H1 (cell line): ENCODE results near the gene ACTR1A. TPM values are rescaled to one million over a fixed set of nuclear protein-coding genes. Genes with fewer than 3 reads are reported as not detected.

ENCODE experiments used
- CTCF ChIA-PET: fragments of 300-600 bp; sonication (Branson Sonifier 250); formaldehyde crosslinking; loops from one replicate; lab custom pipeline; 2021; ENCODE audit not compliant: partially characterized antibody; lab: Charles Lee
- POLR2A ChIA-PET: fragments of 300-600 bp; sonication (Branson Sonifier 250); formaldehyde crosslinking; loops from one replicate; lab custom pipeline; 2021; ENCODE audit warnings: inconsistent platforms; ENCODE audit not compliant: partially characterized antibody; lab: Charles Lee
- DNase-seq, 2 experiments: peaks; one replicate each; pipeline versions ENCODE4 v3.0.0 to v3.0.0-alpha.2; 2010 to 2022; ENCODE audit warnings: low spot score in 2 of 2, low read depth in 1 of 2, mixed read lengths in 1 of 2
- FAIRE-seq: peaks from 2 replicates; lab custom pipeline; 2011; peaks lifted over from hg19 to GRCh38; lab: Jason Lieb, UNC
- H2AFZ ChIP-seq: 2 replicates; pipeline ENCODE4 v1.8.1; 2012; ENCODE audit warnings: low read length, inconsistent platforms
- H2AK5ac ChIP-seq: 2 replicates; pipeline ENCODE4 v1.6.1; 2013; ENCODE audit warnings: low read depth, low read length
- H2BK120ac ChIP-seq: replicated peaks from 2 replicates; pipeline ENCODE3; 2013; ENCODE audit warnings: low read depth, low read length, inconsistent platforms
- H2BK12ac ChIP-seq: 2 replicates; pipeline ENCODE4 v1.6.1; 2013; ENCODE audit warnings: low read depth, low read length
- H2BK15ac ChIP-seq: 2 replicates; pipeline ENCODE4 v1.6.1; 2013; ENCODE audit warnings: low read length
- H2BK20ac ChIP-seq: 2 replicates; pipeline ENCODE4 v1.6.1; 2013; ENCODE audit warnings: low read length
- H2BK5ac ChIP-seq: 2 replicates; pipeline ENCODE4 v1.6.1; 2013; ENCODE audit warnings: low read depth, low read length
- H3K14ac ChIP-seq: 2 replicates; pipeline ENCODE4 v1.6.1; 2013; ENCODE audit warnings: inconsistent platforms; ENCODE audit not compliant: insufficient read length
- H3K18ac ChIP-seq: 2 replicates; pipeline ENCODE4 v1.6.1; 2013; ENCODE audit warnings: low read length; ENCODE audit errors: extremely low read depth
- H3K23ac ChIP-seq: 2 replicates; pipeline ENCODE4 v1.6.1; 2013; ENCODE audit warnings: inconsistent platforms; ENCODE audit not compliant: insufficient read length
- H3K23me2 ChIP-seq: 2 replicates; pipeline ENCODE4 v1.6.1; 2013; ENCODE audit warnings: low read depth, low read length
- H3K27ac ChIP-seq: 2 replicates; pipeline ENCODE4 v1.6.1; 2011; ENCODE audit warnings: low read depth, low read length, inconsistent platforms
- H3K27me3 ChIP-seq, 4 experiments: replicated peaks in 1 of 4; 1 replicate in 1 of 4; 2 replicates in 3 of 4; pipeline versions ENCODE4 v1.6.1 to v1.8.1; 2011 to 2013; ENCODE audit warnings: low read length in 3 of 4, mild to moderate bottlenecking in 3 of 4, inconsistent platforms in 2 of 4, mixed read lengths in 2 of 4, moderate library complexity in 1 of 4; ENCODE audit not compliant: control insufficient read depth in 3 of 4, insufficient read depth in 3 of 4; ENCODE audit errors: extremely low read depth in 1 of 4
- H3K36me3 ChIP-seq, 4 experiments: 2 replicates each; pipeline versions ENCODE4 v1.6.1 to v1.8.1; 2011 to 2013; ENCODE audit warnings: mild to moderate bottlenecking in 4 of 4, low read length in 3 of 4, moderate library complexity in 2 of 4, control low read depth in 1 of 4, inconsistent platforms in 1 of 4; ENCODE audit not compliant: insufficient read depth in 4 of 4, control insufficient read depth in 2 of 4
- H3K4ac ChIP-seq: replicated peaks from 2 replicates; pipeline ENCODE3; 2013; ENCODE audit warnings: low read length, low read depth, mixed read lengths, inconsistent platforms; ENCODE audit not compliant: insufficient read length
- H3K4me1 ChIP-seq, 4 experiments: replicated peaks in 1 of 4; 1 replicate in 1 of 4; 2 replicates in 3 of 4; pipeline versions ENCODE4 v1.6.1 to v1.8.1; 2011 to 2013; ENCODE audit warnings: low read length in 3 of 4, inconsistent platforms in 2 of 4, mixed read lengths in 1 of 4; ENCODE audit not compliant: insufficient read depth in 4 of 4, control insufficient read depth in 3 of 4
- H3K4me2 ChIP-seq, 2 experiments: 2 replicates each; pipeline versions ENCODE4 v1.6.1 to v1.8.1; 2011 to 2013; ENCODE audit warnings: low read depth in 2 of 2, low read length in 2 of 2, control low read depth in 1 of 2, inconsistent platforms in 1 of 2, mild to moderate bottlenecking in 1 of 2; ENCODE audit not compliant: insufficient read depth in 1 of 2
- H3K4me3 ChIP-seq, 4 experiments: fragments of 200-600, 300-600 bp in 1 of 4; sonication (generic), shearing (Covaris generic), sonication (Bioruptor Twin) in 1 of 4; 2 replicates each; pipeline versions ENCODE4 v1.5.1 to v1.8.1; 2011 to 2016; ENCODE audit warnings: low read length in 4 of 4, low read depth in 3 of 4, control low read depth in 2 of 4, inconsistent platforms in 2 of 4, mild to moderate bottlenecking in 2 of 4, mixed read lengths in 1 of 4, moderate library complexity in 1 of 4; ENCODE audit not compliant: insufficient read depth in 2 of 4; ENCODE audit errors: extremely low read depth in 1 of 4
- H3K56ac ChIP-seq: replicated peaks from 2 replicates; pipeline ENCODE3; 2013; ENCODE audit warnings: low read depth, mild to moderate bottlenecking, mixed read lengths, low read length, inconsistent platforms; ENCODE audit not compliant: insufficient read length
- H3K79me1 ChIP-seq: 2 replicates; pipeline ENCODE4 v1.6.1; 2013; ENCODE audit warnings: low read depth, low read length, control low read depth
- H3K79me2 ChIP-seq, 2 experiments: 2 replicates each; pipeline versions ENCODE4 v1.6.1 to v1.8.1; 2012 to 2013; ENCODE audit warnings: low read length in 2 of 2, mild to moderate bottlenecking in 2 of 2, inconsistent platforms in 1 of 2; ENCODE audit not compliant: insufficient read depth in 2 of 2, control insufficient read depth in 1 of 2
- H3K9ac ChIP-seq, 4 experiments: replicated peaks in 1 of 4; 1 replicate in 1 of 4; 2 replicates in 3 of 4; pipeline versions ENCODE4 v1.6.1 to v1.8.1; 2011 to 2013; ENCODE audit warnings: low read depth in 3 of 4, low read length in 3 of 4, control low read depth in 2 of 4, mild to moderate bottlenecking in 2 of 4, moderate library complexity in 2 of 4, inconsistent platforms in 1 of 4; ENCODE audit errors: extremely low read depth in 1 of 4
- H3K9me3 ChIP-seq, 2 experiments: 2 replicates each; pipeline versions ENCODE4 v1.6.1 to v1.8.1; 2012 to 2013; ENCODE audit warnings: mild to moderate bottlenecking in 2 of 2, moderate library complexity in 2 of 2, control low read depth in 1 of 2, inconsistent platforms in 1 of 2, low read depth in 1 of 2, low read length in 1 of 2, mixed read lengths in 1 of 2; ENCODE audit not compliant: insufficient read depth in 2 of 2
- H4K20me1 ChIP-seq, 2 experiments: replicated peaks in 1 of 2; 2 replicates each; pipeline versions ENCODE3 to v1.8.1; 2011 to 2013; ENCODE audit warnings: inconsistent platforms in 2 of 2, low read length in 2 of 2, mild to moderate bottlenecking in 1 of 2; ENCODE audit not compliant: insufficient read depth in 2 of 2, control insufficient read depth in 1 of 2
- H4K5ac ChIP-seq: 2 replicates; pipeline ENCODE4 v1.6.1; 2013; ENCODE audit warnings: low read length, low read depth, mixed read lengths, inconsistent platforms; ENCODE audit not compliant: insufficient read length
- H4K8ac ChIP-seq: 2 replicates; pipeline ENCODE4 v1.8.0; 2013; ENCODE audit warnings: mild to moderate bottlenecking, moderate library complexity, low read length, inconsistent platforms; ENCODE audit not compliant: insufficient read depth; ENCODE audit errors: extremely low read depth
- H4K91ac ChIP-seq: replicated peaks from 2 replicates; pipeline ENCODE3; 2013; ENCODE audit warnings: low read length, mixed read lengths, inconsistent platforms; ENCODE audit not compliant: insufficient read length
- BACH1 ChIP-seq: IDR thresholded peaks from 2 replicates; pipeline ENCODE4 v1.6.1; 2012; ENCODE audit warnings: low read length, improper control_type of control experiment
- CTBP2 ChIP-seq: IDR thresholded peaks from 2 replicates; pipeline ENCODE4 v1.7.0; 2011; ENCODE audit warnings: borderline replicate concordance, mild to moderate bottlenecking, moderate library complexity, mixed read lengths, low read length; ENCODE audit not compliant: insufficient read depth, insufficient read length
- KDM1A ChIP-seq: fragments of 200-600, 300-600 bp; sonication (generic); IDR thresholded peaks from 2 replicates; pipeline ENCODE4 v1.7.1; 2016; ENCODE audit warnings: mild to moderate bottlenecking, low read length, borderline replicate concordance
- KDM4A ChIP-seq: IDR thresholded peaks from one replicate; pipeline ENCODE4 v1.7.1; 2012; ENCODE audit warnings: low read depth, mild to moderate bottlenecking, moderate library complexity, low read length, inconsistent platforms; ENCODE audit not compliant: severe bottlenecking
- MAFK ChIP-seq: IDR thresholded peaks from 2 replicates; pipeline ENCODE4 v1.6.1; 2012; ENCODE audit warnings: low read depth, mild to moderate bottlenecking, improper control_type of control experiment, low read length
- SIRT6 ChIP-seq: IDR thresholded peaks from one replicate; pipeline ENCODE4 v1.7.1; 2012; ENCODE audit warnings: low read length, inconsistent platforms
- SP1 ChIP-seq: IDR thresholded peaks from 2 replicates; pipeline ENCODE4 v1.6.1; 2011; ENCODE audit warnings: low read depth, low read length
- TAF7 ChIP-seq: optimal IDR thresholded peaks from 2 replicates; pipeline ENCODE3; 2011; ENCODE audit warnings: low read depth, mild to moderate bottlenecking, inconsistent platforms, low read length, moderate library complexity, borderline replicate concordance
- USF2 ChIP-seq: IDR thresholded peaks from 2 replicates; pipeline ENCODE4 v1.6.1; 2011; ENCODE audit warnings: low read length, improper control_type of control experiment
- YY1 ChIP-seq: IDR thresholded peaks from 2 replicates; pipeline ENCODE4 v1.6.1; 2011; ENCODE audit warnings: low read depth, mild to moderate bottlenecking, low read length
- WGBS, 2 experiments: shearing (Covaris generic) in 1 of 2; methylation state at CpG; one replicate each; pipeline versions ENCODE4 v1.1.6 to v1.1.7; 2013 to 2015; ENCODE audit warnings: low lambda C conversion rate in 2 of 2, mixed read lengths in 2 of 2, inconsistent platforms in 1 of 2, low coverage in 1 of 2, missing lambda C conversion rate in 1 of 2; ENCODE audit not compliant: insufficient replicate concordance in 2 of 2, insufficient coverage in 1 of 2, insufficient read length in 1 of 2; ENCODE audit errors: extremely low coverage in 1 of 2, missing lambda C conversion rate in 1 of 2; 5-methylcytosine and 5-hydroxymethylcytosine counted together
- polyA plus RNA-seq, 7 experiments: library from polyadenylated mRNA; depleted of rRNA in 3 of 7; stranded (reverse) in 5 of 7; unstranded in 2 of 7; fragments of >200 nt in 5 of 7; fragments of 200-250 nt in 2 of 7; gene quantifications; 1 replicate in 5 of 7; 2 replicates in 1 of 7; 4 replicates in 1 of 7; pipeline versions ENCODE4 v1.2.1 to v1.2.3, GENCODE V29; 2011 to 2013; ENCODE audit warnings: missing spikeins in 2 of 7, mixed read lengths in 2 of 7
- total RNA-seq: library from RNA; stranded (reverse); fragmentation: NEBNext Ultra II Directional; extraction: Animal tissue kit (Norgen Biotek cat#: 25700); gene quantifications from 2 replicates; pipeline ENCODE4 v1.2.1, GENCODE V29; 2021

ACTR1A gene
- total and polyA plus RNA-seq, 2 of the 8 experiments (the other 6 are each of a cell fraction or from before 2014, with no cell fraction given), result 78.6 to 86.3 TPM

GRCh38 chr10:102432162-102432950, 70.2 kb downstream of the ACTR1A start, which contains the start of gene CUEDC2:
CUEDC2 (minus strand) TSS chr10:102432574; CDS start chr10:102425188, 7,386 bp downstream.
- ChIA-PET POLR2A (interaction anchor here (0.9 to 9.0 kb wide), 16 partner anchors 8 to 311 kb away, joined by 3 to 75 read pairs (median 4); partner anchors contain the start of genes ACTR1A, C10orf95, FBXL15 and NFKB2), CTCF (interaction anchor here (0.6 to 7.5 kb wide), 16 partner anchors 8 to 238 kb away, joined by 3 to 40 read pairs (median 4); partner anchors contain the start of genes C10orf95 and FBXL15)
- Histone ChIP-seq H4K91ac (peak within 1 kb of the TSS; percentile 92), H3K36me3 (no peaks in the 10 kb centered on the region; a peak in 1 of 8 replicates), H2BK20ac (no peak within 1 kb of the TSS), H2BK120ac (no peak within 1 kb of the TSS), H3K4me2 (peak within 1 kb of the TSS; percentile 93 to 94), H4K20me1 (no peaks in the 10 kb centered on the region), H3K4me3 (peak within 1 kb of the TSS; percentile 66 to 92 (median 84)), H3K18ac (peak within 1 kb of the TSS; percentile 85), H3K9ac (peak within 1 kb of the TSS in 3 of 4 experiments; percentile 61 to 82 (median 79); a peak in 6 of 7 replicates), H4K8ac (peak within 1 kb of the TSS; percentile 87), H2BK5ac (peak within 1 kb of the TSS; percentile 53), H3K23ac (no peak within 1 kb of the TSS), H3K27me3 (peaks cover 13 to 37% (median 34%) of the 10 kb centered on the region in 4 experiments), H3K79me1 (no peaks in the 10 kb centered on the region), H3K79me2 (no peaks in the 10 kb centered on the region; a peak in 1 of 4 replicates), H4K5ac (peak within 1 kb of the TSS; percentile 49), H3K14ac (no peak within 1 kb of the TSS), H2AK5ac (peak within 1 kb of the TSS; percentile 66; the same call in 1 of the 2 replicates), H3K56ac (peak within 1 kb of the TSS; percentile 59), H3K23me2 (peaks cover 9% of the 10 kb centered on the region), H2AFZ (peak within 1 kb of the TSS; percentile 78), H3K4ac (peak within 1 kb of the TSS; percentile 13), H2BK15ac (peak within 1 kb of the TSS; percentile 23; the same call in 1 of the 2 replicates), H3K4me1 (peaks cover 0 to 18% (median 13%) of the 10 kb centered on the region in 4 experiments; a peak in 6 of 7 replicates), H2BK12ac (peak within 1 kb of the TSS; percentile 35; the same call in 1 of the 2 replicates), H3K27ac (peak within 1 kb of the TSS; percentile 72; the same call in 1 of the 2 replicates), H3K9me3 (no peaks in the 10 kb centered on the region)
- WGBS, 2 experiments, result 1% methylated on average over 51 of the region's 52 CpGs; no CpG with 5 or more reads in 1 of the 2 experiments
- FAIRE-seq (no peak), DNase-seq (peak; percentile 90 to 100)
- TF ChIP-seq MAFK (no peak), SP1 (peak; percentile 90), SIRT6 (no peak), BACH1 (no peak), KDM4A (peak; percentile 52), TAF7 (peak; percentile 86), KDM1A (no peak), USF2 (no peak), YY1 (peak; percentile 100), CTBP2 (no peak)
